ENCODE results near the gene ATP6V1E1.

- TF ChIP-seq, protein P1, sequence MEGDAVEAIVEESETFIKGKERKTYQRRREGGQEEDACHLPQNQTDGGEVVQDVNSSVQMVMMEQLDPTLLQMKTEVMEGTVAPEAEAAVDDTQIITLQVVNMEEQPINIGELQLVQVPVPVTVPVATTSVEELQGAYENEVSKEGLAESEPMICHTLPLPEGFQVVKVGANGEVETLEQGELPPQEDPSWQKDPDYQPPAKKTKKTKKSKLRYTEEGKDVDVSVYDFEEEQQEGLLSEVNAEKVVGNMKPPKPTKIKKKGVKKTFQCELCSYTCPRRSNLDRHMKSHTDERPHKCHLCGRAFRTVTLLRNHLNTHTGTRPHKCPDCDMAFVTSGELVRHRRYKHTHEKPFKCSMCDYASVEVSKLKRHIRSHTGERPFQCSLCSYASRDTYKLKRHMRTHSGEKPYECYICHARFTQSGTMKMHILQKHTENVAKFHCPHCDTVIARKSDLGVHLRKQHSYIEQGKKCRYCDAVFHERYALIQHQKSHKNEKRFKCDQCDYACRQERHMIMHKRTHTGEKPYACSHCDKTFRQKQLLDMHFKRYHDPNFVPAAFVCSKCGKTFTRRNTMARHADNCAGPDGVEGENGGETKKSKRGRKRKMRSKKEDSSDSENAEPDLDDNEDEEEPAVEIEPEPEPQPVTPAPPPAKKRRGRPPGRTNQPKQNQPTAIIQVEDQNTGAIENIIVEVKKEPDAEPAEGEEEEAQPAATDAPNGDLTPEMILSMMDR (IDR thresholded peaks at IDR 0.05), result no peak
- no peak for TF ChIP-seq EZH2 (IDR thresholded peaks at IDR 0.05; ENCODE audit: borderline replicate concordance, insufficient read depth, low read depth, low read length, poor library complexity, severe bottlenecking)
These were observed 58.5 kb downstream of the ATP6V1E1 start for GRCh38 chr22:17569971-17570511.
